ENCODE measurements around the gene PIK3CD.
"Not testable (repeated sequence)": the region's sequence is repeated elsewhere in the genome, so short reads cannot be mapped to it uniquely, and the experiment has no call there.

The PIK3CD gene

DNA sequence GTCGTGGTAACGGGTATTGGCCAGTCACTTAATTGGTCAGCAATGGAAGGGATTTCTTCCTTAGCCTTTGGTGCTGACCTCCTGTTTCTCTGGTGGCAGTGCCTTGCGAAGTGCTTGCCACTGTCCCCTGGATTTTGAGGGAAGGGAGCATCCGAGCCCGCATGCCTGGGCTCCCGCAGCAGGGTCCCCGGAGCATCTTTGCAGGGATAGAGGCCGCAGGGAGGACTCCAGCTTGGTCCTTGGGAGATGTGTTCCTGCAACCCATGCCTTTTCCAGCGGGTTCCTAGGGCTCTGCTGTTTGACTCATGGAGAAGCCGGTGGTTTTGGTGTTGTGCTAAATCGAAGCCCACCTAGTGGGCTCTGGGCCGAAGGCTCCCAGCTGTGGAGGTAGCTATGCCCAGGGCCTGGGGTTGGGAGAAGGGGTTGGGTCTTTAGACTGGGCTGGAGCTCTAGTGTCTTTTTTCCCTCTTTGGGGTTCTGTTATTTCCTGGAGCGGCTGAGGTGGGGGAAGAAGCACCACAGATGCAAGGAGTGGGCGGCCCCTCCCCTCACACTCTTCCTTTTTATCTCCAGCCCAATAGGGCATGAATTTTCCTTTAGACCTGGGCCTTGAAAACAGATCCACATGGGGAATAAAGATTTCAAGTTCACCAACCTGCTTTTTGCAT, 39.0 kb downstream of the PIK3CD start:
- DNase-seq, result no peak

DNA sequence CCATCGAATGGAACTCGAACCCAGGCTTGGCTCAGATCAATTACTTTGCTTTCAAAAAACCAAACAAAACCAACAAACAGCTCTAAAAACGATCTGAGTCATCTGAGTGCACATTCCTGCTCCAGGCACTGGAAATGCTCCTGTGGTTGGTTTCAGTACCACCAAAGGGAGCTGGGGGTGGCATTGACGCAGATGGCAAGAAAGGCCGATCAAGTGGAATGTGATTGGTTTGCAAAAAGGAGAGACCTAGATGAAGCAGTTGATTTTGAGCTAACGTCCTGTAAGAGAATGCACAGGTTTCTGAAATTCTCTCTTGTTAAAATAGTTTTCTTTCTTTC, 39.5 kb downstream of the PIK3CD start:
- DNase-seq, result no peak

DNA sequence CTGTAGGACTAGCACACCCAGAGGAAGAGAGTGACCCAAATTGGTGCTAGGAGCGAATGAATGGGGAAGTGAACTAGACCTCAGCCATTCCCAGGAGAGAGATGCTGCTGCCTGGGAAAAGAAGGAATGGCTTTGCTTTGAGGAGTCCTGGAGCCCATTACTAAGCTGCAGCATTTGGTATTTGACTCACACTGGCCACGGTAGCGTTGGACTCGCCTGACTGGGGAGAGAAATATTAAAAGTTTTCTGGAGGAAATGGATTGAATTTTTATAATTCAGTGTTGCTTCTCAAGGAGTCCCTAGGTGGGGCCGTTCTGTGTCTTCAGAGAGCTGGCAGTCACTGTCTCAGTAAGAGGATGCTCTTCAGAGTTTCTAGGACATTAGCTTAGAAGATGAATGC, 40.2 kb downstream of the PIK3CD start:
- DNase-seq, result no peak

DNA sequence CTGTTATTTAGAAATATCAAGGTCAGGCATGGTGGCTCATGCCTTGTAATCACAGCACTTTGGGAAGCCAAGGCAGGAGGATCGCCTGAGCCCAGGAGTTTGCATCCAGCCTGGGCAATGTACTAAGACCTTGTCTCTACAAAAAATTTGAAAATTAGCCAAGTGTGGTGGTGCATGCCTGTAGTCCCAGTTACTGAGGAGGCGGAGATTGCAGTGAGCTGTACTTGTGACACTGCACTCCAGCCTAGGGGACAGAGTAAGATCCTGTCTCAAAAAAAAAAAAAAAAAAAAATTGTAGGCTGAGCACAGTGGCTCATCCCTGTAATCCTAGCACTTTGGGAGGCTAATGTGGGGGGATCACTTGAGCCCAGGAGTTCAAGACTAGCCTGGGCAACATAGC, 45.3 kb downstream of the PIK3CD start:
- DNase-seq, result no peak

DNA sequence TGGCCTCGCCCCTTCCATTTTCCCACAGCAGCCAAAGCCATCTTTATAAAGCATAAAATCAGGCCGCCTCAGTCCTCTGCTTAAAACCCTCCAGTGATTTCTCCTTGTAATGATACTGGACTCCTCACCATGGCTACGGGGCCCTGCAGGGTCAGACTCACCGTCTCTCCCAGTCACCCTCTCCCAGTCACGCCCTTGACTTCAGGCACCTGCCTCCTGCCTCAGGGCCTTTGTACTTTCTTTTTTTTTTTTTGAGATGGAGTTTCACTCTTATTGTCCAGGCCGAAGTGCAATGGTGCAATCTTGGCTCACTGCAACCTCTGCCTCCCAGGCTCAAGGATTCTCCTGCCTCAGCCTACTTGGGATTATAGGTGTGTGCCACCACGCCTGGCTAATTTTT, 47.8 kb downstream of the PIK3CD start:
- no peak for DNase-seq

DNA sequence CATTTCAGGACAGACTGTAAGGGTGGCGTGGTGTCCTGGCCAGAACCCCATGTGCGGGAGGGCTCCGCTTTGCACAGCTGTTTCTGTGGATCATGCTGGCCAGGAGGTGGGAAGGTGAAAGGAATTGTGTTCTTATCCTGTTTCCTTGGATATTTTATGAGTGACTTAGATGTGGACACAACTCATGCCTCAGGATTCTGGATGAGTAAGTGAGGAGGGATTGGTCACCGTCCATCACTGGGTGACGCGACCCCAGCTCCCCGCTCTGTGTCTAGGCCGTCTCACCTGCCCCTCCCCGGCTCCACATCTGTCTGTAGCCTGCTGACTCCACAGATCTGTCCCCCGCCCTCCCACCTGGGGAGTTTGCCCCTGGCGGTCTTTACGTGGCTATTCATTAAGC, 48.8 kb downstream of the PIK3CD start:
- DNase-seq, result no peak

DNA sequence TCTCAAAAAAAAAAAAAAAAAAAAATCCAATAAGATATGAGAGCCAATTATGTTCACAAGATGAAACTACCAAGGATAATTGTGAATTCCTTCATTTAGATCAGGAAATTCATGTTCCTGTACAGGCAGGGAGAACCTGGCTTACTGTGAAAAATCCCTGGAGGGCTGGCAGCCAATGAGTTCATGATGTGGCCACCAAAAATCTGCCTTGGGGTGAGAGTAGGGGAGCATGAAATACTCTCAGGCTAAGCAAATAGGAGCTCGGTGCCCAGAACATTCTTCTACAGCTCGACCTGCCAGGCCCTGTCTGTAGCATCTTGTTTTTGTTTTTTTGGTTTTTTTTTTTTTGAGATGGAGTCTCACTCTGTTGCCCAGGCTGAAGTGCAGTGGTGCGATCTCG, 50.1 kb downstream of the PIK3CD start:
- DNase-seq, result no peak

DNA sequence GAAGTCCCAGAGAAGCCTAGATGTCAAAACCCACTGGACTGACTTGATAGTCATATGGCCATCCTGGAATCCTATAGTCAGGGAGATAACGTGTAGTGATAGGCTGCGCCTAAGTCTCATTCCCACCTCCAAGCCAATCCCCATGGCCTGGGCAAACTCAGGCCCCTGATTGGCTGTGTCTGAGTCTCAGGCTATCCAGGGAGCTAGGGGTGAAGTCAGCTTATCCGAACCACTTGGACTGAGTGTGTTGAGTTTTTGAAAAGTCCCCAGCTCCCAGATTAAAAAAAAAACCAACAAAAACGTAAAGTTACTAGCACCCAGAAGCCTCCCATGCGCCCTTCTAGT, 51.6 kb downstream of the PIK3CD start:
- no peak for DNase-seq

DNA sequence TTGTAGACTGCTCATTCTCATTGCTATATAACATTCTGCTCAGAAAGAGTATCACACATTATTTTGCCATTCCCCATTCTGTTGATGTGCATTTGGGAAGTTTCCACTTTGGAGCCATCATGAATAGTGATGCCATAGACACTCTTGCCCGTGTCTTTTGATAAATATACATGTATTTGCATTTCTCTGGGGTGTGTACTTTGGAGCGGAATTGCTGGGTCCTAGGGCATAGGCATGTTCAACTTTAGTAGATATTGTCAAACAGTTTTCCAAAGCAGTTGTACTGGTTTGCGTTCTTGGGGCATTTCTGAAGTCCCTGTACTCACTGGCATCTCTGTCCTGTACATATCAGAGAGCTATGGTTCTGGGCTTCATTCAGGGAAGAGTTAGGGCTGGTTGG, 52.1 kb downstream of the PIK3CD start:
- DNase-seq, result no peak

DNA sequence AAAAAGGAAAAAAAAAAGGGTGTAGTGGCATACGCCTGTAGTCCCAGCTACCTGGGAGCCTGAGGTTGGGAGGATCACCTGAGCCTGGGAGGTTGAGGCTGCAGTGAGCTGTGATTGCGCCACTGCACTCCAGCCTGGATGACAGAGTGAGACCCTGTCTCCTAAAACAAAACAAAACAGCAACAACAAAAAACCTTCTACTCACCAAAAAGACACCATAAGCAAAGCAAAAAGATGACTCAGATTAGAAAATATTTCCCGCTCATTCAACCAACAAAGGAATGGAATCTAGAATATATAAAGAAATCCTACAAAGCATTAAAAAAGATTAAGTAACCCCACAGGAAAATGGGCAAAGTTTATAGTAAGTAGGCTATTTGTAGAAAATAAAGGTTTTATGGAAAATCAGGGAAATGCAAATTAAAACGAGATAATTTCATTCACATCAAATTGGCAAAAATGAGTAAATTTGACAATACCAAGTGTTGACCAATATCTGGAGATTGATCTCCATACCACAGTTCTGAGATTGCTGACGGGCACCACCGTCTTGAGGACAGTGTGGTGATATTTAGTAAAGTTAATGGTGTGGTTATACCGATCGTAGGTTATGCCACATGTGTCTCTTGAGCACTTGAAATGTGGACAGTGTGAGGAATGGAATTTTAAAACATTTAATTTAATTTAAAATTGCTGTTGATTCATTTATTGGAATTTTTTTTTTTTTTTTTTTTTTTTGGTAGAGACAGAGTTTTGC, 54.0 kb downstream of the PIK3CD start:
- no peak for DNase-seq

DNA sequence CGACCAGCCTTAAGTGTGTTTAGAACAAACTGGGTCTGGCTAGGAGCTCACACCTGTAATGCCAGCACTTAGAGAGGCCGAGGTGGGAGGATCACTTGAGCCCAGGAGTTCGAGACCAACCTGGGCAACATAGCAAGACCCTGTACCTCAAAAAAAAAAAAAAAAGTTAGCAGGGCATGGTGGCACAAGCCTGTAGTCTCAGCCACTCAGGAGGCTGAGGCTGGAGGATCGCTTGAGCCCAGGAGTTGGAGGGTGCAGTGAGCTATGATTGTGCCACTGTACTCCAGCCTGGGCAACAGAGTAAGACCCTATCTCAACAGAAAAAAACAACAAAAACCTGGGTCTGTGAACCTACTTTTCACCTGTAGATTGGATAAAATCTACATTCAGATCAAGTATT, 54.6 kb downstream of the PIK3CD start:
- DNase-seq, result no peak

DNA sequence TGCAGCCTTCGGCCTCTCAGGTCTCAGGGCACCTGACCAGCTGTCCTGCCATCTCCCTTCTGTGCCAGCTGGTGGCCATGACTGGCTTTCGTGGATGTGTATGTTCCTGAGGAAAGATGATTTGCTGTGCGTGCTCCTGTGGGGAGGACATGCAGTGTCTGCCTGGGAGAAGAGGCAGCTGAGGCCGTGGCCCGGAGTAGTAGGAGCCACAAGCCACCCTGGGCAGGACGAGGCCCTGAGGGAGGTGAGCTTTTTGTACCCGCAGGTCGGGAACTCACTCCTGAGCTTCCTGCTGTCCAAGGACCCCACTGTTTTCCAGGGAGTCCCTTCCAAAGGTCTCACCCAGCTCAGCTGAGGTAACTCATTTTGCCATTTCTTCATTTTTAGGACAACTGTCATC, 58.5 kb downstream of the PIK3CD start:
- DNase-seq, result no peak

DNA sequence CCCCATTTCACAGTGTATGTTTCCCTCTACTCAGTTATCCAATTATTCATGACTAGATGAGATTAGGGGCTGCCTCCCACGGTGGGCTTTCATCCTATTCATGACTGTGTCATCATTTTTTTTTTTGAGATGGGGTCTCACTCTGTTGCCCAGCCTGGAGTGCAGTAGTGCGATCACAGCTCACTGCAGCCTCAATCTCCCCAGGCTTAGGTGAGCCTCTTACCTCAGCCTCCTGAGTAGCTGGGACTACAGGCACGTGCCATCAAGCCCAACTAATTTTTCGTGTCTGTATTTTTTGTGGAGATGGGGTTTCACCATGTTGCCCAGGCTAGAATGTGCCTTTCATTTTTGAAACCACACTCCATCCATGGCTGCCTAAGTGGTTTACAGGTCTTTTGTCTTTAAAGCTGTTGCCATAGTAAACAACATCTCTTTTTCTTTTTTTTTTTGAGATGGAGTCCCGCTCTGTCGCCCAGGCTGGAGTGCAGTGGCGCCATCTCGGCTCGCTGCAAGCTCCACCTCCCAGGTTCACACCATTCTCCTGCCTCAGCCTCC, 60.0 kb downstream of the PIK3CD start:
- no peak for DNase-seq

DNA sequence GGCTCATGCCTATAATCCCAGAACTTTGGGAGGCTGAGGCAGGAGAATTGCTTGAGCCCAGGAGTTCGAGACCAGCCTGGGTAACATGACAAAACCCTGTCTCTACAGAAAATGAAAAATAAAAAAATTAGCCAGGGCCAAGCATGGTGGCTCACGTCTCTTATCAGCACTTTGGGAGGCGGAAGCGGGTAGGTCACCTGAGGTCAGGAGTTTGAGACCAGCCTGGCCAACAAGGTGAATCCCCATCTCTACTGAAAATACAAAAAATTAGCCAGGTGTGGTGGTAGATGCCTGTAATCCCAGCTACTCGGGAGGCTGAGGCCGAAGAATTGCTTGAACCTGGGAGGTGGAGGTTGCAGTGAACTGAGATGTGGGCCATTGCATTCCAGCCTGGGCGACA, 61.2 kb downstream of the PIK3CD start:
- not testable (repeated sequence) for DNase-seq

DNA sequence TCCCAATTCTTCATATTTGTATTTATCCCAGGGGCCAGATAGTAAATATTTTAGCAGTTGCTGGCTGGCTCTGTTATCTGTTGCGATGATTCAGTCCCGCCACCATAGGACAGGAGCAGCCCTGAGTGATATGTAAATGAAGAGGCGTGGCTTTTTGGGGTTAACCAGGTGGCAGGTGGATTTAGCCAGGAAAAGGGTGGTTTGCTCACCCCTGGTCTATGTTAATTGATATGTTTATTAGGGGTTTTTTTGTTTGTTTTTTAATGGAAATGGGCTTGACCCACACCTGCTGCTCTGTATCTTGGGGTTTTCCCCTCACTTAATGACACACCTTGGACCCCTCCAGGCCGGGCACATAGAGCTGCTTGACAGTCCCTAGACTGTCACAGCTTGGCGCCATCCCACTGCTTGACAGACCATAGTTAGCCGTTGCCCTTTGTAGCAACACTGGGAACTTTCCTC, 62.8 kb downstream of the PIK3CD start:
- DNase-seq, result no peak

DNA sequence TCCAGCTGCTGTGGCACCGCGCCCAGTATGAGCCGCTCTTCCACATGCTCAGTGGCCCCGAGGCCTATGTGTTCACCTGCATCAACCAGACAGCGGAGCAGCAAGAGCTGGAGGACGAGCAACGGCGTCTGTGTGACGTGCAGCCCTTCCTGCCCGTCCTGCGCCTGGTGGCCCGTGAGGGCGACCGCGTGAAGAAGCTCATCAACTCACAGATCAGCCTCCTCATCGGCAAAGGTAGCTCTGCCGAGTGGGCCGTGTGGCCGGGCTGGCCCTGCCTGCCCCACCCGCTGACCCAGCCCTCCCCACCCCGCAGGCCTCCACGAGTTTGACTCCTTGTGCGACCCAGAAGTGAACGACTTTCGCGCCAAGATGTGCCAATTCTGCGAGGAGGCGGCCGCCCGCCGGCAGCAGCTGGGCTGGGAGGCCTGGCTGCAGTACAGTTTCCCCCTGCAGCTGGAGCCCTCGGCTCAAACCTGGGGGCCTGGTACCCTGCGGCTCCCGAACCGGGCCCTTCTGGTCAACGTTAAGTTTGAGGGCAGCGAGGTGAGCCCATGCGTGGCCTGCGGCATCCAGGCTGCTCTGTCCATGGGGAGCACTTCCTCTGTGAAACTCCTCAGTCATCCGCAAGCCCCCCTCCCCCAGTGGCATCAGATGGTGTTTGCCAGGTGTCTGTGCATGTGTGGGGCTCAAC, 64.2 kb downstream of the PIK3CD start:
- no peak for DNase-seq

DNA sequence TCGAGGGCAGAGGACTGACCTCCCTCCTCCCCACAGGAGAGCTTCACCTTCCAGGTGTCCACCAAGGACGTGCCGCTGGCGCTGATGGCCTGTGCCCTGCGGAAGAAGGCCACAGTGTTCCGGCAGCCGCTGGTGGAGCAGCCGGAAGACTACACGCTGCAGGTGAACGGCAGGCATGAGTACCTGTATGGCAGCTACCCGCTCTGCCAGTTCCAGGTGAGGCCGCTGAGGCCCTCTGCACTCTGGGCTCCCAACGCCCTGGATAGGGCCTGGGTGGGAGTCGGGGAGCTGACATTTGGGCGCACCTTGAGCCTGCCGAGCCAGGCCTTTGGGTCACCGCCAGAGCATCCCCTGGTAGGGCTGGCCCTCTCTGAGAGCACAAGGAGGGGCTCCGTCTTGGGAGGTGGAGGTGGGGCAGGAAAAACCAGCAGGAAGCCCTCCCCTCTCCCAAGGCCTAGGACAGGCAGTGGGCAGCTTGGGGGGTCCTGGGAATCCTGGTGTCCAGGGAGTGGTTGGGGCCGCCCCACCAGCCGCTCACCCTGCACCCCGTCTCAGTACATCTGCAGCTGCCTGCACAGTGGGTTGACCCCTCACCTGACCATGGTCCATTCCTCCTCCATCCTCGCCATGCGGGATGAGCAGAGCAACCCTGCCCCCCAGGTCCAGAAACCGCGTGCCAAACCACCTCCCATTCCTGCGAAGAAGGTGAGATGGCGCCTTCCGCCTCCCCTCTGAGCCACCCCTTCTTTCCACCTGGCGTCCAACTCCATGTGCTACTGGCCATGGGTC, 65.1 kb downstream of the PIK3CD start:
- DNase-seq, result no peak

DNA sequence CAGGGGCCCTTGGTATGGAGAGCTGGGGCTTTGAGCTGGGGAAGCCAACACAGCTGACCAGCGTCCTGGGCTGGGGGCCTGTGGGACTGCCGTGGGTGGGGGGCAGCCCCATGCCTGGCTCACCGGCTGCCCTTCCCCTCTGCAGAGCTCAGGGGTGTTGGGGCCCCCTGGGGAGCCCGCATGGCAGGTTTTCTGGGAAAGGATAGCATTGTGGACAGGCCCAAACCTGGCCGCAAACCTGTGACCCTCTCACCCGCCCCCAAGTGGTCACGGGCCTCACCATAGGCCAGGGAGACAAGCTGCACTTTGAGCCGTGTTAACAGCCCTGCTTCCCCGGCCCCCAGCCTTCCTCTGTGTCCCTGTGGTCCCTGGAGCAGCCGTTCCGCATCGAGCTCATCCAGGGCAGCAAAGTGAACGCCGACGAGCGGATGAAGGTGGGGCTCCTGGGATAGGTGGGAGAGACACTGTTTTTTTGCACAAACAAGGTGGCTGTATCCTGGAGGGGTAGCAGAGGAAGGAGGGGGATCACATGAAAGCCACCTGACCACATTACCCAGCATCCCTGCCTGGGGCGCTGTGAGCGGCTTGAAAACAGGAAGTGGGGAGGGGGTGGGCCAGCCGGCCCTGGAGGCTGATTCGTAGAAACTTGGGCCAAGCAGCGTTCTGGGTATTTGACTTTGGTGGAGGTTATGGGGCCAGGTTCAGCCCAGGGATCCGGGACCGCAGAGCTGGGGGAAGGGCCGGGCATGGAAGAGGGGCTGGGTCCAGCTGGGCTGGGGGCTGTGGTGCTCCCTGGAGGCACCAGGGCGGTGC, 65.9 kb downstream of the PIK3CD start:
- DNase-seq, result no peak

DNA sequence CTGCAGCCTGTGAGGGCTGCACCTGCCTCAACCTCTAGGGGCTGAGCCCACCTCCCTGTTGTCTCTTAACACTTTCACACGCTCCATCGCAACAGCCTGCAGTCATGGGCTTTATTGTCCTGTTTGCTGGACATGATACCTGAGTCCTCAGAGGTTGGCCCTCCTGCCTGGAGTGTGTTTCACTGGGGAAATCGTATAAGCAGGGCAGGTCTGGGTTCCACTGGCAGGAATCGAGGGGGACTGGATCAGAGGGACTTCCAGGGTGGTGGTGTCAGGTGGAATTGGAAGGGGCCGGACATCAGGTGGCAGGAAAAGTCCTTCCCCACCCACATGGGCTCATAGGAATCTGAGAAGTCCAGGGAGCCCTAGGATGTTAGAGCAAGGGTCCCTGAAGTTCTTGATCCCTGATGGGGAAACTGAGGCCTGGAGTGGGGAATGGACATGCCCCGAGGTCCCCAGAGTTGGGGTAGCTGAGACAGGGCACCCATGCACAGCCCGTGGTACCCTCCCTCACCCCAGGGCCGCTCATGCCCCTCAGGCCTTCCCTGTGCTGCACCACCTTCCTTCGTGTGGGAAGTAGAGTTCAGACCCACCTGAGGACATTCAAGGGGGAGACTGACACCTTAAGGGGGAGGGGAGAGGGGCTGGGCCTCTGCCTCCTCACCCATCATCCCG, 66.6 kb downstream of the PIK3CD start:
- no peak for DNase-seq

DNA sequence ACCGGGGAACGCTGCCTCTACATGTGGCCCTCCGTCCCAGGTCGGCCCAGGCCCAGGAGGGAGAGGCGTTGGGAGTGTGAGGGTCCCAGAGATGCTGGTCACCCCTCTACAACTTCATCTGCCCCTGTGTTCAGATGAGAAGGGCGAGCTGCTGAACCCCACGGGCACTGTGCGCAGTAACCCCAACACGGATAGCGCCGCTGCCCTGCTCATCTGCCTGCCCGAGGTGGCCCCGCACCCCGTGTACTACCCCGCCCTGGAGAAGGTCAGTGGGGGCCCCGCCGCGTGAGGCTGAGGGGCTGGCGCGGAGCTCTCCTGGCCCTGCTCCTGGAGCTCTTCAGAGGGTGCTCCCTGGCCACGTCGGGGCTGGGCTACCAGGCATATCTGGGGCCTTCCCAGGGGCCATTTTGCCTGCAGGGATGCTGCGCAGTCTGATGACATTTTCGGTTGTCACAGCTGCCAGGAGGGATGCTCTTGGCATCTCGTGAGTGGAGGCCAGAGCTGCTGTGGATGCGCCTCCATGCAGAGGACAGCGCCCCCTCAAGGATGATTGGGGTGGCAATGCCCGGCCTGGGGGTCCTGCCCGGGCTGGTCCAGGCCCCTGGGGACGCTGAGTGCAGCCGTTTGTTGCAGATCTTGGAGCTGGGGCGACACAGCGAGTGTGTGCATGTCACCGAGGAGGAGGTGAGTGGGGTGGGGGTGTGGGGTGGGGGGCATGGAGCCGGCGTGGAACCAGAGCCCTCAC, 68.6 kb downstream of the PIK3CD start:
- DNase-seq, result no peak
